Fibroblast of mammary gland (primary cell): ENCODE data around the gene UEVLD.
A peak's percentile ranks its signal among the peaks of the same experiment; 100 is the strongest.

Experiments used
- DNase-seq: peaks from one replicate; pipeline ENCODE4 v3.0.0-alpha.2; 2010; ENCODE audit warnings: low read depth
- H3K4me3 ChIP-seq: 2 replicates; pipeline ENCODE4 v1.5.1; 2011; ENCODE audit warnings: low read depth, mild to moderate bottlenecking, low read length, moderate library complexity; ENCODE audit not compliant: control insufficient read depth
- TF ChIP-seq, protein P1 (sequence below): conservative IDR thresholded peaks from 2 replicates; pipeline ENCODE4 v1.5.1; 2011; ENCODE audit warnings: low read depth, low read length, inconsistent platforms; ENCODE audit not compliant: control insufficient read depth, insufficient read depth

Gene UEVLD

DNA sequence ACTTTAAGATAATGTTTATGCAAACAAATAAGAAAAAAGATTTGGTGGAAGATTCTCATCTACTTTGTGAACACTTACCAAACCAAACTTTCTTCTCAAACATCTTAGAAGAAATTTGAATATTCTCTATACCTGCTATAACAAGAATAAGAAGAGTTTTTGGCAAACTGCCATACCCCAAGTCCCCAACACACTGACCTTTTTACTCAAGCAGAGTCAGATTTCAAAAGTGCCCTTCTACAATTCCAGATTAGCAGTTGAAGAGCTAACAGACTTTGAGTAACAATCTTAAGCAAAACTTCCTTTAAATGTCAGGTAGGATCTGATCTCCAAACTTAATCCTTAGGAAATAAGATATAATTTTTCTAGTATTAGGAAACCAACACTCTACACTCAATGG is 95.6 kb downstream of the UEVLD start:
- DNase-seq: peak; percentile 2
- H3K4me3 ChIP-seq: no peak overlapping the region
- TF ChIP-seq, protein P1, sequence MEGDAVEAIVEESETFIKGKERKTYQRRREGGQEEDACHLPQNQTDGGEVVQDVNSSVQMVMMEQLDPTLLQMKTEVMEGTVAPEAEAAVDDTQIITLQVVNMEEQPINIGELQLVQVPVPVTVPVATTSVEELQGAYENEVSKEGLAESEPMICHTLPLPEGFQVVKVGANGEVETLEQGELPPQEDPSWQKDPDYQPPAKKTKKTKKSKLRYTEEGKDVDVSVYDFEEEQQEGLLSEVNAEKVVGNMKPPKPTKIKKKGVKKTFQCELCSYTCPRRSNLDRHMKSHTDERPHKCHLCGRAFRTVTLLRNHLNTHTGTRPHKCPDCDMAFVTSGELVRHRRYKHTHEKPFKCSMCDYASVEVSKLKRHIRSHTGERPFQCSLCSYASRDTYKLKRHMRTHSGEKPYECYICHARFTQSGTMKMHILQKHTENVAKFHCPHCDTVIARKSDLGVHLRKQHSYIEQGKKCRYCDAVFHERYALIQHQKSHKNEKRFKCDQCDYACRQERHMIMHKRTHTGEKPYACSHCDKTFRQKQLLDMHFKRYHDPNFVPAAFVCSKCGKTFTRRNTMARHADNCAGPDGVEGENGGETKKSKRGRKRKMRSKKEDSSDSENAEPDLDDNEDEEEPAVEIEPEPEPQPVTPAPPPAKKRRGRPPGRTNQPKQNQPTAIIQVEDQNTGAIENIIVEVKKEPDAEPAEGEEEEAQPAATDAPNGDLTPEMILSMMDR: no peak

DNA sequence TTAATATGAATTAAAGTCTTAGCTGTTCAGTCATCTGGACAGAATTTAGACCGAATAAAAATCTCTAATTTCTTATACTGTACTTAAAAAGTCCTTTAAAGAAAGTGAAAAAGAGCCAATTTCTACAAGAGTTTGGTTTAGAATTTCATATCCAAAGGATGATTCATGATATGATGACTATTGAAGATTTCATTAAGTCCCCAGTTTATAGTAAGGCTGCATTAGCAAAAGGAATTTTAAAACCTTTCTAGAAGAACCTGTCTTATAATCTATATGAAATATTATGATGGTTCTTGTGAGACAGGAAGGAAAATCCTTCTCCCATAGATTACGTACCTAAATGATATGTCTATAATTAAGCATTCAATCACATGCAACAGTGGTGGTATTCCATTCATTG is 96.6 kb downstream of the UEVLD start:
- DNase-seq: peak; percentile 7
- TF ChIP-seq, protein P1: no peak
- H3K4me3 ChIP-seq: no peak overlapping the region

DNA sequence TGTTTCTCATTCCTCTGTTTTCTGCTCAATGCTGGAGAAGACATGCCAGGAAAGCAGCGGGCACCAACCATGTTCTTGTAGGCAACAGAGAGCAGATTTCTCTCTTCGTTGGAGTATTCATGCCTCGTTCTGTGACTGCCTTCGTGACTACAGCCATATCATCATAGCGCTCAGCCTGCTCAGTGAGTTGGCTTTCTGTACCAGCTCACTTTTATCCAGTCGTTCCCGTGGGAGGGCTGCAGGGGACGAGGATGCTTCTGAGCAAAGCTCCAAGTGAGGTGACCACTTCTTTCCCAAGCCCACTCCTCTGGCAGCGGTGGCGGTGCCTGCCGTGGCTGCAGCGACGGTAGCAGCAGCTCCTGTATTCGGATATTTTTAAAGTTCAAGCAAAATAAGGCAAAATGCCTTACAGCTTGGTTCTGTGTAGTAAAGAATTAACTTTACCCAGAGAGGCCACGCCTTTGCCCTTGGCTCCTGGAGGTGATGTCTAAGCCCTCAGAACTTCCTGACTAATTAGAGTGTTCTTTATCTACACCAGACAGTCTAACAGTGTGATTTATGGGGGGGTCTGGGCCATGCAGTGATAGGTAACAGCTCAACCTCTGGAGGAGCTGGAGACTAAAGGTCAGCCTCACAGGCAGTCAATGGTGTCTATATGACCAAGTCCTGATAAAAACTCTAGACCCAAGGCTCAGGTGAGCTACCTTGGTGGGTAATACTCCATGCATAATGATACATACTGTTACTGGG is 97.6 kb downstream of the UEVLD start:
- no peak overlapping the region for H3K4me3 ChIP-seq
- TF ChIP-seq, protein P1: no peak
- no peak for DNase-seq

DNA sequence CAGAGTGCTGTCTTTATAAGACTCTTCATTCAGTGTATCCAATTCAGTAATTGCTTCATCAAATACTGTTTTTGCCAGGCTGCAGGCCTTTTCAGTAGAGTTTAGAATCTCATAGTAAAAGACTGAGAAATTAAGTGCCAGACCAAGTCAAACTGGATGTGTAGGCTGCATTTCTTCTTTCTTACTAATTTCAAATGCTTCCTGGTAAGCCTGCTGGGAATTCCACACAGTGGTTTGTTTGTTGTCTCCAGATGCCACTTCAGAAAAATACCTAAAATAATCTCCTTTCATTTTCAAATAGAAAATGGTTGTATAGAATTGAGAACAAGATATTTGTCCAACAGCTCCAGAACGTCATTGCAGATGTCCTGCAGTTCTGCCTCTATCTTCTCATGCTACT is 98.2 kb downstream of the UEVLD start:
- DNase-seq: peak; percentile 4
- TF ChIP-seq, protein P1: no peak
- no peak overlapping the region for H3K4me3 ChIP-seq

DNA sequence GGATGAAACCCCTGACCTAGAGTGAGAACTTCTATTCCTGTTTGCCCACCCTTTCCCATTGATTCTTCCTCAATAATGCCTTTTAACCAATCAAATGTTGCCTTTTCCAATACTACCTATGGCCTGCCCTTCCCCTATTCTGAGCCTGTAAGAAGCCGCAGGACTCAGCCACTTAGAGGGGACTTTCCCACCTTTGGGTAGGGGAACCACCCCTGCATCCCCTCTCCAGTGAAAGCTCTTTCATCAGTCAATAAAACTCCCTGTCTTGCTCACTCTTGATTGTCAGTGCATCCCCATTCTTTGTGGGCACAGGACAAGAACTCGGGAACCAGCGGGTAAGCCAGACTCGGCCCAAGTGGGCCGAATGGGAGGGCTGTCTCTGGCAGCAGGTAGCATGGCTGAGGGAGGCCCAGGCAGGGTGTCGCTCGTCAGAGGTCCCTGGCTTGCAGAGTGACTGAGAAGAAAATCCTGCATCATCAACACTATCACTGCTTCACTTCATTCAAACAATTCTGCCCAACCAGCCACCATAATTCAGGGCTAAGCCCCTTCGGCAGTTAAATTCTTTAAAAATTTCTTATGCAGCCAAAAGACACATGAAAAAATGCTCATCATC is 102.5 kb downstream of the UEVLD start:
- no peak for DNase-seq
- H3K4me3 ChIP-seq: no peak overlapping the region
- TF ChIP-seq, protein P1: no peak
